Heart left ventricle (tissue), 16 donors: ENCODE data around the gene NSG2. TPM values are rescaled to one million over a fixed set of nuclear protein-coding genes. Genes with fewer than 3 reads are reported as not detected.

ENCODE experiments used
- ATAC-seq, 4 donors: fragments of 200-7000 bp; cut with Tn5 transposase; one replicate each; pipeline ENCODE4 v1.9.1; 2020 to 2022; ENCODE audit warnings: moderate library complexity in 4 of 4, mild to moderate bottlenecking in 3 of 4, moderate number of reproducible peaks in 1 of 4
- DNase-seq, 5 donors: peaks; one replicate each; pipeline ENCODE4 v3.0.0-alpha.2; 2020
- H3K27ac ChIP-seq, 12 donors: fragments of 200-600 bp; sonication (generic) in 4 of 12; one replicate each; pipeline versions ENCODE4 v1.5.0 to v1.8.0; 2016 to 2022; ENCODE audit warnings: mild to moderate bottlenecking in 2 of 12
- H3K27me3 ChIP-seq, 9 donors: fragments of 200-600 bp; sonication (generic) in 2 of 9; one replicate each; pipeline versions ENCODE4 v1.5.1 to v1.8.0; 2016 to 2022; ENCODE audit warnings: mild to moderate bottlenecking in 3 of 9
- H3K36me3 ChIP-seq, 9 donors: fragments of 200-600 bp; sonication (generic) in 2 of 9; one replicate each; pipeline versions ENCODE4 v1.5.0 to v1.8.0; 2018 to 2022; ENCODE audit warnings: mild to moderate bottlenecking in 2 of 9
- H3K4me1 ChIP-seq, 12 donors: fragments of 200-600 bp; sonication (generic) in 4 of 12; one replicate each; pipeline versions ENCODE4 v1.5.0 to v1.8.0; 2016 to 2022; ENCODE audit warnings: mild to moderate bottlenecking in 3 of 12
- H3K4me3 ChIP-seq, 12 donors: fragments of 200-600 bp; sonication (generic) in 4 of 12; one replicate each; pipeline versions ENCODE4 v1.5.0 to v1.8.0; 2017 to 2022; ENCODE audit warnings: mild to moderate bottlenecking in 9 of 12, moderate library complexity in 4 of 12
- H3K9me3 ChIP-seq, 12 donors: fragments of 200-600 bp; sonication (generic) in 4 of 12; one replicate each; pipeline versions ENCODE4 v1.5.0 to v1.8.0; 2016 to 2022; ENCODE audit warnings: mild to moderate bottlenecking in 1 of 12
- CTCF ChIP-seq, 12 donors: fragments of 200-600 bp; sonication (generic) in 4 of 12; IDR thresholded peaks; one replicate each; pipeline versions ENCODE4 v1.5.0 to v1.8.0; 2018 to 2022; ENCODE audit warnings: antibody characterized with exemption in 12 of 12, mild to moderate bottlenecking in 5 of 12
- POLR2A ChIP-seq, 2 donors: fragments of 450-650 bp; IDR thresholded peaks; one replicate each; pipeline ENCODE4 v1.6.1; 2017; ENCODE audit warnings: antibody characterized with exemption in 2 of 2, mild to moderate bottlenecking in 2 of 2, moderate library complexity in 2 of 2
- WGBS, 4 donors: extraction: QIAGEN DNeasy Blood & Tissue Kit in 2 of 4; methylation state at CpG; one replicate each; pipeline versions ENCODE4 v1.1.5 to v1.1.7; 2013 to 2018; 5-methylcytosine and 5-hydroxymethylcytosine counted together
- intact Hi-C, 10 donors: fragments of 100-400 bp; cut with DNase I; formaldehyde crosslinking; loops; one replicate each; pipeline versions ENCODE4 v1.11.1 to v1.14.2; 2022
- polyA plus RNA-seq, 2 donors: library from polyadenylated mRNA; stranded (reverse); fragments of 200-250 nt; gene quantifications; one replicate each; pipeline ENCODE4 v1.2.3, GENCODE V29; 2013
- total RNA-seq, 9 donors: library from RNA; depleted of rRNA in 2 of 9; stranded (reverse); fragments of >200 nt in 2 of 9; fragmentation: NEBNext Ultra II Directional in 3 of 9; extraction: Animal tissue kit (Norgen Biotek cat#: 25700) in 3 of 9; gene quantifications; one replicate each; pipeline versions ENCODE4 v1.1.0 to v1.2.4, GENCODE V29; 2016 to 2023
- donor health status: ischemic (EF 13 %, LVEDD 7.1; RV severe dilation, severe dysfunction).
- donor health status: healthy with polysubstance abuse.
- donor health status: DM: no; HTN: yes; CAD: no.
- donor health status: DM: no; HTN: no; CAD: no.
- donor health status: ischemic (EF 25% LVEDD 6.9; RV normal size, moderate dysfunction).
- donor health status: ischemic (EF 25% LVEDD 5.7; RV mildly dilated, moderate dysfunction).
- donor health status: healthy.
- donor health status: DM: yes; HTN: yes; CAD: no.
- donor health status: ischemic (EF 35%, LVEDD 5.7; RV mildly dilated, moderate dysfunction).
- donor health status: nonischemic (EF 11% LVEDD 7.7; RV severe dilation, severe dysfunction).
- donor health status: DM: yes; HTN: yes; CAD: no.
- donor health status: PGD.
- donor health status: ischemic (EF 29% LVEDD 5.4; RV normal size, mild dysfunction).
- donor health status: nonischemic (EF 23%, LVEDD 6.1; RV moderate dilation, normal function).

NSG2 gene
- total and polyA plus RNA-seq, 11 donors, result 0.30 to 1.7 (median 0.44) TPM; not detected in 4

- no peak for TF ChIP-seq POLR2A (IDR thresholded peaks at IDR 0.05)
- no peak for TF ChIP-seq CTCF (IDR thresholded peaks at IDR 0.05)
Observed at GRCh38 chr5:174086751-174087150, 41.2 kb downstream of the NSG2 start.

GRCh38 chr5:174087783-174088182 lies 42.3 kb downstream of the NSG2 start:
- Histone ChIP-seq H3K4me3 (no peak overlapping the region), H3K27ac (no peak overlapping the region), H3K27me3 (peaks cover 0 to 13% (median 0%) of the 10 kb centered on the region in 9 donors), H3K9me3 (no peaks in the 10 kb centered on the region), H3K36me3 (no peaks in the 10 kb centered on the region), H3K4me1 (no peaks in the 10 kb centered on the region)
- DNase-seq (no peak), ATAC-seq (no peak)
- intact Hi-C loops, result no loop called here
- WGBS, 4 donors, result 87 to 96% (median 89%) methylated on average over 1 of the region's 1 CpG
- TF ChIP-seq POLR2A (IDR thresholded peaks at IDR 0.05), result no peak
- no peak for TF ChIP-seq CTCF (IDR thresholded peaks at IDR 0.05)

More at GRCh38 chr5:174086751-174087150, 41.2 kb downstream of the NSG2 start:
- Histone ChIP-seq H3K4me1 (no peaks in the 10 kb centered on the region), H3K27ac (no peak overlapping the region), H3K36me3 (no peaks in the 10 kb centered on the region), H3K9me3 (no peaks in the 10 kb centered on the region), H3K4me3 (no peak overlapping the region), H3K27me3 (peaks cover 0 to 13% (median 0%) of the 10 kb centered on the region in 9 donors)
- intact Hi-C loops, result no loop called here
- ATAC-seq (no peak), DNase-seq (no peak)
- WGBS, 4 donors, result 84 to 94% (median 88%) methylated on average over 5 of the region's 5 CpGs

- H3K4me3 ChIP-seq, result no peak overlapping the region
- H3K36me3 ChIP-seq, result no peaks in the 10 kb centered on the region
- no peaks in the 10 kb centered on the region for H3K4me1 ChIP-seq
- intact Hi-C loops, result no loop called here
- no peak for ATAC-seq
- H3K9me3 ChIP-seq, result no peaks in the 10 kb centered on the region
- WGBS, 4 donors, result 74 to 78% (median 78%) methylated on average over 10 of the region's 10 CpGs
- no peak for TF ChIP-seq CTCF (IDR thresholded peaks at IDR 0.05)
- H3K27ac ChIP-seq, result no peak overlapping the region
- DNase-seq, result no peak
- H3K27me3 ChIP-seq, result peaks cover 0 to 13% (median 0%) of the 10 kb centered on the region in 9 donors
Observed at GRCh38 chr5:174090129-174090528, 44.6 kb downstream of the NSG2 start.

GRCh38 chr5:174093123-174093522 lies 47.6 kb downstream of the NSG2 start:
- H3K9me3 ChIP-seq, result no peaks in the 10 kb centered on the region
- intact Hi-C loops, result no loop called here
- H3K36me3 ChIP-seq, result no peaks in the 10 kb centered on the region
- no peak overlapping the region for H3K27ac ChIP-seq
- no peak for DNase-seq
- no peak for ATAC-seq
- H3K27me3 ChIP-seq, result peaks cover 0 to 9% (median 0%) of the 10 kb centered on the region in 9 donors
- WGBS, 4 donors, result 75 to 90% (median 80%) methylated on average over 5 of the region's 5 CpGs
- H3K4me3 ChIP-seq, result no peak overlapping the region
- no peaks in the 10 kb centered on the region for H3K4me1 ChIP-seq
- TF ChIP-seq CTCF (IDR thresholded peaks at IDR 0.05) (no peak), POLR2A (IDR thresholded peaks at IDR 0.05) (no peak)
